Lower leg skin (tissue), 4 donors: ENCODE measurements around the gene SATB1. TPM values are rescaled to one million over a fixed set of nuclear protein-coding genes. Genes with fewer than 3 reads are reported as not detected.

Source experiments
- DNase-seq, 2 donors: peaks; one replicate each; pipeline ENCODE4 v3.0.0-alpha.2; 2019; ENCODE audit warnings: low spot score in 2 of 2
- H3K4me3 ChIP-seq: fragments of 200-600 bp; sonication (generic); 2 replicates; pipeline ENCODE4 v1.5.1; 2017; ENCODE audit warnings: mild to moderate bottlenecking, low read depth; ENCODE audit not compliant: poor library complexity, severe bottlenecking
- CTCF ChIP-seq, 3 donors: fragments of 450-650 bp; IDR thresholded peaks; one replicate each; pipeline ENCODE4 v1.5.1; 2016; ENCODE audit warnings: antibody characterized with exemption in 3 of 3, mild to moderate bottlenecking in 3 of 3, moderate library complexity in 2 of 3
- POLR2A ChIP-seq, 2 donors: fragments of 450-650 bp; IDR thresholded peaks; one replicate each; pipeline ENCODE4 v1.6.1; 2016 to 2017; ENCODE audit warnings: antibody characterized with exemption in 2 of 2, mild to moderate bottlenecking in 1 of 2, moderate library complexity in 1 of 2
- WGBS, 2 donors: methylation state at CpG; one replicate each; pipeline ENCODE4 v1.1.5; 2018; 5-methylcytosine and 5-hydroxymethylcytosine counted together
- intact Hi-C: fragments of 100-400 bp; cut with DNase I; formaldehyde crosslinking; loops from one replicate; pipeline ENCODE4 v1.15.0; 2023; ENCODE audit warnings: low total_unique reads
- total RNA-seq, 4 donors: library from RNA; depleted of rRNA; stranded (reverse); fragments of >200 nt; gene quantifications; one replicate each; pipeline ENCODE4 v1.1.0, GENCODE V29; 2016

The SATB1 gene
- total RNA-seq, 4 donors from 2014 or later = 16.9 to 33.8 (median 25.7) TPM

DNA sequence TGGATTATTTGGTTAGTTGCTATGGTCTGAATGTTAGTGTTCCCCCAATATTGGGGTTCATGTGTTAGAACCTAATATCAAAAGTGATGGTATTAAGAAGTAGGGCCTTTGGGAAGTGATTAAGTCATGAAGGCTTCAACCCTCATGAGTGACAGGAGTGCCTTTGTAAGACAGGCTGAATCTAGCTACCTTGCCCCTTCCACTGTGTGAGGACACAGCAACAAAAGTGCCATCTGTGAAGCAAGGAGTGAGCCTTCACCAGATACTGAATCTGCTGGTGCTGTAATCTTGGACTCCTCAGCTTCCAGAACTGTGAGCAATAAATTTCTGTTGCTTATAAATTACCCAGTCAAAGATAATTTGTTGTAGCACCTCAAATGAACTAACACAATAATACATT lies 22.6 kb upstream of the SATB1 start:
- intact Hi-C loops = no loop called here
- H3K4me3 ChIP-seq = no peak overlapping the region
- DNase-seq = no peak
- TF ChIP-seq POLR2A (IDR thresholded peaks at IDR 0.05) (no peak), CTCF (IDR thresholded peaks at IDR 0.05) (no peak)

DNA sequence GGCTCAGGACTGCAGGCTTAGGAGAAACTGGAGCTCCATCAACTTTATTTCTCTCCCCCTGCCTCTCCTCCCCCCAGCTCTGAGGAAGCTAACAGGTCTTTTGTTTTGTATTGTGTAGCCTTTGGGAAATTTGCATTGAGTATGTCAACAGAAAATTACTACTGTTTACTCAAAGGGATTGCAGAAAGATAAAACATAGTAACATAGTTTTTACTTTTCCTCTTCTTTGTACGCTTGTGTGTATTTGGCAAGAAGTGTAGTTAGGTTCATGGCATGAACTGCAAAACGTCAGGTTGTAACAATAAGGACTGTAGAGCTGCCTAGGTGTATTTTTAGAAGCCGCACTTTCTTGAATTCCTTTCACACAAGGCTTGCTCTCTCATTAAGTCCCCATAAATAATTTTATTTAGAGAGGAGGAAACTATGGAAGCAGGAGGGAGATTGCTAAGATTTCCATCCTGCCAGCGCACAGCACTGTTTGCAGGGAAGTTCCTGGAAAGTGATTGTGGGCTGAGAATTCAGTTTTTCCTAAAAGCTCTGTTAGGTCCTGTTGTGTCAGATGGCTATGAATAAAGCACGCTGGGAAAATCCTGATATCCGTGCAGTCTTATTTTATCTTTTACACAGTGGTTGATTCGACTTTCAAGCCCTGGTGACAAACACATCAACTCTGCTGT lies 21.1 kb upstream of the SATB1 start:
- intact Hi-C loops = no loop called here
- 16 to 28% methylated on average over 7 of the region's 7 CpGs for WGBS, 2 donors
- TF ChIP-seq CTCF (IDR thresholded peaks at IDR 0.05) (no peak), POLR2A (IDR thresholded peaks at IDR 0.05) (no peak)
- no peak overlapping the region for H3K4me3 ChIP-seq
- no peak for DNase-seq

DNA sequence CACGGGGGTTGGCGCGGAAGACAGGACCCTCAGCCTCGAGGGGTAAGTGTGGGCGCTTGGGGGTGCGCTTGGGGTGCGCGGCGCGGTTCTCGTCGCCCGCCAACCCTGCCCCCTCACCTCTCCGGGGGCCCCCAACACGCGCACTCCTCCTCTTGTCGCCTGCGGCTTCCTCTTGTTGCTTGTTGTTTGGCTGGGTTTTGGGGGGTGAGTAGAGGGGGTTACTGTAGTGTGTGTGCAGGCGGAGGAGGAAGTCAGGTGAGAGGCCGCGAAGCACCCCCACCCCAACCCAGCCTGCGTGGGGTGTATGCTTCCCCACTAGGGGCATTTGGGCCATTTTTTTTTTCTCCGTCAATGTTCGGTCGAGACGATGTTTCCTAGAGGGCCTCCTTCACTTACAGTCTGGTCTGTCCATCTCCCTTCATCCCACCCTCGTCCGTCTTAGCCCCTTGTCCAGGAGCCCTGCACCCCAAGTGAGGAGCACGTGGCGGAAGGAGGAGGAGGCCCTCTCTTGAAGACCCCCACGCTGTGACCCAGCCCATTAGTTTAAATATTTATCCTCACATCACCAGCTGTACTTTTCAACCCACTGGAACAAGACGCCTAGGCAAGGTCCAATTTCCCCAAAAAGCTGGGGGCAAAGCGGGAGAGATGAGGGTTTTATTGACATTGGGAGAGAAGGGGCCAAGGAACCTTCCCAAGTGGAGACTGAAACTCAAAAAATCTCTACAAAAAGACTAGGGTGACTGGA lies 20.4 kb upstream of the SATB1 start:
- DNase-seq = no peak
- no peak for TF ChIP-seq POLR2A (IDR thresholded peaks at IDR 0.05)
- no peak for TF ChIP-seq CTCF (IDR thresholded peaks at IDR 0.05)
- WGBS, 2 donors = 5 to 10% methylated on average over 29 to 32 of the region's 33 CpGs
- intact Hi-C loops = no loop called here
- H3K4me3 ChIP-seq = peak overlapping the region; percentile 11

GRCh38 chr3:18444595-18445400 lies 19.7 kb upstream of the SATB1 start:
- WGBS, 2 donors = 1% methylated on average over 27 to 63 of the region's 113 CpGs
- peak; percentile 17 to 91 for DNase-seq
- no peak for TF ChIP-seq CTCF (IDR thresholded peaks at IDR 0.05)
- no peak for TF ChIP-seq POLR2A (IDR thresholded peaks at IDR 0.05)
- intact Hi-C loops = no loop called here
- peak overlapping the region; percentile 26 for H3K4me3 ChIP-seq

DNA sequence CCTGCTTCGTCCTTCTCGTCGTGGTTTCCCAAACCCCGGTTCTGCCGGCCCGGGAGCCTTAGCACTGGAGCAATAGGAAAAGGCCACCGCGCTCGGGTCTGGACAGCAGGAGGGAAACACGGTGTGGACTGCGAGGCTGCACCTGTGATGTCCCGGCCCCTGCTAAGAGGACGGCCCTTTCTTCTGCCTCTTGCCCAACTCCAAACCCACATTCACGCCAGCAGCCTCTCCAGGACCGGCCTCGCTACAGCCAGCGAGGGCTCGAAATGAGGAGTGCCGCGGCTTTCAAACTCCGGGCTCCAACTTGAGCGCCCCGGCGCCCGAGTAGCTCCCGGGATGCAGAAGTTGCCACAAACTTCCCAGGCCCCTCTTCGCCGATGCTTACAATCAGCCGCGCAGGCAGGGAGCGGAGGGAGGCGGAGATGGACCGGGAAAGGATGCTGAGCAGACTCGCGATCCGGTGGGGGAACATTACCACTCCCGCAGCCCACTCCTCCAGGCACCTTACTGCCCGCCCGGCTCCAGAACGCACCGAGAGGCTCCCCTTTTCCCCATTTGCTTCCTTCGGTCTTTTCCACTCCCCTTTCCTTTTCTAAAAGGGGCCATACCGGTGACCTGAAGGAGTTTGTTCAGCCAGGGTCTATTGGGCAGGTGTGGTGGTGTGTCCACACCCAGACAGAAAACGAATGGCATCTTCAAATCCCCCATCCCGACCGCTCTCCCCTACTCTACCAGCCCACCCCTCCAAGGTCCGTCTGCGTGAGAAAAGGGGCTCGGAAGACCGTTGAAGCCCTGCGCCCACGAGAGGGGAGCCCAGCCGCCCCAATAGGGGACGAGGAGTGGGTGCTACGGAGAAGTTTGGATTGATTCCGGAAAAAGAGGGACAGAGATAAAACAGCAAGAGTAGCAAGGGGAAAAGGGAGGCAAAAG lies 18.8 kb upstream of the SATB1 start:
- intact Hi-C loops = no loop called here
- H3K4me3 ChIP-seq = peak overlapping the region; percentile 26
- WGBS, 2 donors = 1 to 4% methylated on average over 43 to 55 of the region's 56 CpGs
- DNase-seq = peak in 1 of 2 donors; percentile 86
- TF ChIP-seq CTCF (IDR thresholded peaks at IDR 0.05) (no peak), POLR2A (IDR thresholded peaks at IDR 0.05) (no peak)
